ENCODE measurements around the gene ZNF142.

Gene ZNF142

DNA sequence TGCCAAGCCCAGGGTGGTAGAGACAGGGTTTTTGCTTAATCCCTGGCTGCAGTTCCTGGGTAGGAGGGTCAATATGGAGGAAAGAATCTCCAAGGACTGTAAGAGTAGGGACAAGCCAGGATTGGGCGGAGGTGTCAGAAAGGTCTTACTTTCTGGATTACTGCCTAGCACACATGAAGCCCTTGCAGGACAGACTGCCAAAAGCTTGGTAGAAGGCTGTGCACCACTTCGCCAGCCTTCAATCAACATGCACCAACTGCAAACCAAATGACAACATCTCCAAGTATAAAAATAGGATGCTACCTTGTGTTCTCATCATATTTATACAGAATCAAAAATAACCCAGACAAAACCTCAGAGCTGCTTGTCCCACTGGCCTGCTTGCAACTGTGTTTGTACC is 3.7 kb downstream of the ZNF142 start:
- no peak for DNase-seq (ENCODE audit: low read depth, low spot score)

DNA sequence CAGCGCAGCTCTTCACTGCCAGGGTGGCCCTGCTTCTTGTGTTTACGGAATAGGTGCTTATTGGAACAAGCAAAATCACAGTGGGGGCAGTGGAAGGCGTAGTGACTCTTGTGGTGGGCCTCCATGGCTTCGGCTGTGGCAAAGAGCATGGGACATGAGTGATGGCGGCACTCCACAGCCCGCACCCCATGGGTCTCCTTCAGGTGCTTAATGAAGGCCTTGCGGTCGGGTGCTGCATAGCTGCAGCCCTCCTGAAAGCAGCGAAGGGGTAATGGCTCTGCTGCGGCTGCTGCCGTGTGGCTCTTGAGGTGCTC is 10.7 kb downstream of the ZNF142 start:
- DNase-seq (ENCODE audit: low read depth, low spot score): no peak

DNA sequence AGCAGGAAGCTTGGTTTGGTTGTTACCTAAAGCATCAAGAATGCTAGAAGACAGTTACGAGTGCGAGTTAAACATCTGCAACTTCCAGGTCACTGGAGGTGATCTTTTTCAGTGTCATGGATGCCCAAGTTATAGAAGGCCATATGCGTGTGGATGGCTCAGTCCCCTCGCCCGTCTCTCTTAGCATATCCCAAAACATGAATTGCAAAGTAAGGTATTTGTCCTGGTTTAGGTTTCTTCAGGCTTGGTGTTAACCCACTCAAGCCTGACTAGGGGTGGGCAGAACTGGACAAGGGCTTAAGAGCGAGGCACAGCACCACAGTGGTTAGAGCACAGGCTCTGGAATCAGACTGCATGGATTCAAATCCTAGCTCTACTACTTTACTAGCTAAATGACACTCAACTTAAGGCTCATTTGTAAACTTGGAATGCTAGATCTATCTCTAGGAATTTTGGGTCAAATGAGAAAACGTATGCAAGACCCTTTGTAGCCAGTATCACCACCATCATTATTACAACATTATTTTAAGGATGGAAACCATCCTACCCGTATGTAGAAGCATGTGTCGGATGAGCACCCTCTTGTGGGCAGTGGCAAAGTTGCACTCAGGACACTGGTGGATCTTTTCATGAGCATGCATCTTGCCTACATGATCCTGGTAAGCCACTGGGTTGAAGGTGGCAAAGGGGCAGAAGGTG is 11.2 kb downstream of the ZNF142 start:
- peak; percentile 65 for DNase-seq (ENCODE audit: low read depth, low spot score)

DNA sequence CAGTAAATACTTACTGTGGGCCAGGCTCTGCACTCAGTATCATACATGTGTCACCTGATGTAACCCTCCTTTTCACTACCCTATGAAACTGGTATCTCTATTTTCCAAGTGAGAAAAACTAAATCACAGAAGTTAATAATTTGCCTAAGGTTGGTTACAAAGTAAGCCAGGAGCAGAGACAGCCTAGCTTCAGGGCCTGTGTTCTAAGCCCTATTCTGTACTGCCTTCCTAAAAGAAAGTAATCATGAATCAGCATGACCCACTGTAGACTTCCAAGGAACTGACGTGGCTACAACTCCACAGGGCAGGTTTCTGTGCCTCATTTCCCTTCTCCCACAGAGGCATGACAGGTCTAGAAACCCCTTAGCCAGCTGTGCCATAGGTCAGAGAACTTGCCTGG is 14.3 kb downstream of the ZNF142 start:
- no peak for DNase-seq (ENCODE audit: low read depth, low spot score)

DNA sequence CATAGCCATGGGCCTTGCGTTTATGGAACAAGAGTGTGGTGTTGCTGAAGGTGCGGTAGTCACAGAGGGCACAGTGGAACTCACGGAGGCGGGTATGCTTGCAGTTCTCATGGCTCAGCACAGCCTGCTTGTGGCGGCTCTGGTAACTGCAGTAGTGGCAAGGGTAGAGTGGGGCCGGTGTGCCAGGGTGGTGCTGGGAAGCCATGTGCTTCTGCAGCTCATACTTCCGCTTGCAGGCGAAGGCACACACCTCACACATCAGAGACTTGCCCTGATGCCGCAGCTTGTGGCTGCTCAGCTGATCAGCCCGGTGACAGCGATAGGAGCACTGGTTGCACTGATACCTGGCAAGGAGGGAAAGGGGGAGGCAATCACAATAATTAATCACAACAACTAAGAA is 14.7 kb downstream of the ZNF142 start:
- DNase-seq (ENCODE audit: low read depth, low spot score): no peak

DNA sequence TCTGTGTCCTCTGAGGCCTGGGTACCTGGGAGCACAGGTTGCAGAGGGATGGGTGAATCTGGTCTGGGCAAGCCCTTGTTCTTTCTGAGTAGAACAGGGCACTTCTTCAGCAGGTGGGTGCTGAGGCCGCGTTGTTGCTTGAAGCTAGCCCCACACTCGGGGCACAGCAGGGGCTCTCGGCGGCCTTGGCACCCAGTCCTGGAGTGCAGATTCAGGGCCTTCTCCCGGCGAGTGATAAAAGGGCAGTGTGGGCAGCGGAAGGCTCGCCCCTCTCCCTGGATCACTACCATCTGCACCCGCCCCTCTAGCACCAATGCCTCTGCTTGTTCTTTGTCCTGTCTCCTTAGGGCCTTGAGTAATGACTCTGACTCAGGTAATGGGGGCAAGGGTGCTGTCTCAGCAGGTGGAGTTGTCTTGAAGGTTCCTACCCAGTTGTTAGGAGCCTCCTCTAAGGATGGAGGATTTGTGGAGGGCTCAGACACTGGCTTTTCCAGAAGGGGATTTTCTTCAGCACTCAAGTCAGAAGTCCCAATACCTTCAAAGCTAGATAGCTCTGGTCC is 15.6 kb downstream of the ZNF142 start:
- no peak for DNase-seq (ENCODE audit: low read depth, low spot score)

DNA sequence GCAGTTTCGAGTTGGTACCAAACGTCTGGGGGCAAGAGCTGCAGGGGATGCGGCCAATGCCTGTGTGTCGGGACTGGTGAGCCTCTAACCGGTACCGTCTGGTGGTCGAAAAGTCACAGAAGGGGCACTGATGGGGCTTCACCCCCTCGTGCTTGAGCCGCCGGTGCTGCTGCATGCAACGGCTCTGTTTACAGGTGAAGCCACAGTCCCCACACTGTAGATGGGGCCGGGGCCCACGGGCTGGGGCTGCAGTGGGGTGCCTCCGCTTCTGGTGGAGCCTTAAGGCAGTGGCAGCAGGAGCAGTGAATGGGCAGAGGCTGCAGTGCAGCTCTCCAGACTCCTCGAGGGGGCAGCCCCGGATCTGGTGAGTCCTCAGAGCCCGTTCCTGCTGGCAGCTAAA is 16.6 kb downstream of the ZNF142 start:
- DNase-seq (ENCODE audit: low read depth, low spot score): no peak

DNA sequence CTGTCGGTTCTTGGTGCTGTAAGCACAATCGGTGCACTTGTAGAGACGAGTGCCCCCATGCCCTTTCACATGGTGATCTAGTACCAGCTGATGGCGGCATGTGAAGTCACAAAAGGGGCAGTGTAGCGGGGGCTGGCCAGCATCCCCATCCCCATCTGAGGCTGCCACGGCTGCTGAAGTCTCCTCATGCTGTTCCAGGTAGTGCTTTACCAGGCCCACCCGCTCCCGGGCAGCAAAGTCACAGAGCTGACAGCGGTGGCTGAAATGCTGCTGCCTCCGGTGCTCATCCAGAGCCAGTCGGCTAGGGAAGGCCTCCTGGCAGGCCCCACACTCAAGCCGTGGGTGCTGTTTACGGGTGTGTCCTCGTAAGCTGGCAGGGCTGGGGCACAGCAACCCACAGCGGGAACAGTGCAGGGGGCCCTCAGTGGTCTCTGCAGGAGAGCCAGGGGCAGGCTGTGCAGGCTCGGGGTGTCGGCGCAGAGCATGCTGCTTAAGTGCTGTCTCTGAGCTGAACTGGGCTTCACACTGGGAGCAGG is 17.2 kb downstream of the ZNF142 start:
- DNase-seq (ENCODE audit: low read depth, low spot score): no peak

DNA sequence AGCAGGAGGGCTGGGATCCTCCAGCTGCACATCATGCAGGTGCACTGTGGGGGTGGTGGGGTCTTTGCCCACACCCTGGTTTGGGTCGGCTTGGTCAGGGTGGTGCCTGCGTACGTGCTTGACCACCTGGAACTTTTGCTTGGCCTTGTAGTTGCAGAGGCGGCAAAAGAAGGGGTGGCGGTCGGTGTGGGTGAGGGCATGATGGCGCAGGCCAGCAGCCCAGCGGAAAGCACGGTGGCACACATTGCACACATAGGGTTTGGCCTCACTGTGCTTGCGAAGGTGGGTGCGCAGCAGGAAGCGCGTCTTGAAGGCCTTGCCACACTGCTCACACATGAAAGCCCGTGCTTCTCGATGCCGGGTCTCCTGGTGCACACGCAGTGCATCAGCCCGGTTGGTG is 21.1 kb downstream of the ZNF142 start:
- no peak for DNase-seq (ENCODE audit: low read depth, low spot score)

DNA sequence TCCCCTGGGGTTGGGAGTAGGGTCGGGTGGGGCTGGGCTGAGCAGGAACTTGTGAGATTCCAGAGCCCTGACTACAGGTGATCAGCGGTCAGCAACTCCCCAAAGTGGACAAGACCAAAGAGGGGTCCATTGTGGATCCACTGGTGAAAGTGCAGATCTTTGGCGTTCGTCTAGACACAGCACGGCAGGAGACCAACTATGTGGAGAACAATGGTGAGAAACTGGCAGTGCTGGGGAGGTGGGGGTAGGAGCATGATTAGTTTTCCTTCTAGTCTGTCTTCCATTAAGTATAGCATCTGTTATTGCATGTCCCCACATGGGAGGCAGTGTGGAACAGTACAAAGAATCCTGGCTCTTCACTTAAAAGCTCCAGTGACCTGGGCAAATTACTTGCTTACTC is 23.7 kb downstream of the ZNF142 start:
- no peak for DNase-seq (ENCODE audit: low read depth, low spot score)

DNA sequence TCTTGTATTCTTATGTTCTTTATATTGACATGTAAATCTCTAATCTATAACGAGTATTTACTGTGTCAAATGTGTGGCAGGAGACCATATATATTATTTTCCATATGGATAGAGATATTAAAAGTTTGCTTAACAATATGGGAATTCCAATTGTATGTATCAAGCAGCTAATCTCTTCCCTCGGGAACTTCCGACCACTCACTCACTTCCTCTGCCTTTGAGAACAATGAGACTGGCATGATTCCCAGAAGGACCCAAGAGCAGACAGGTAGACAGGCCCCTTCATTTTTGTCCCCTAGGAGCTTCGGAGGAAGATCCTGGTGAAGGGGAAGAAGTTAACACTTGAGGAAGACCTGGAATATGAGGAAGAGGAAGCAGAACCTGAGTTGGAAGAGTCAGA is 27.6 kb downstream of the ZNF142 start:
- DNase-seq (ENCODE audit: low read depth, low spot score): no peak

DNA sequence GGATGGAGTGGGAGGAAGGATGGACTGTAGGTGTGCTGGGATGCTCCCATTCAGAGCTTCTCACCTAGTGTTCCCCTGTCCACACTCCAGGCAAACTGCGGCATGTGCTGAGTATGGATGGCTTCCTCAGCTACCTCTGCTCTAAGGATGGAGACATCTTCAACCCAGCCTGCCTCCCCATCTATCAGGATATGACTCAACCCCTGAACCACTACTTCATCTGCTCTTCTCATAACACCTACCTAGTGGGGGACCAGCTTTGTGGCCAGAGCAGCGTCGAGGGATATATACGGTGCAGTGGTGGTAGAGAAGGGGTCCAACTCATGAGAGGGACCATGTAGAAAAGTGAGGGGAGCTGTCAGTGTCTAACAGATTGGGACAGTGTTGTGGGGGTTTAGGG is 31.5 kb downstream of the ZNF142 start:
- no peak for DNase-seq (ENCODE audit: low read depth, low spot score)

DNA sequence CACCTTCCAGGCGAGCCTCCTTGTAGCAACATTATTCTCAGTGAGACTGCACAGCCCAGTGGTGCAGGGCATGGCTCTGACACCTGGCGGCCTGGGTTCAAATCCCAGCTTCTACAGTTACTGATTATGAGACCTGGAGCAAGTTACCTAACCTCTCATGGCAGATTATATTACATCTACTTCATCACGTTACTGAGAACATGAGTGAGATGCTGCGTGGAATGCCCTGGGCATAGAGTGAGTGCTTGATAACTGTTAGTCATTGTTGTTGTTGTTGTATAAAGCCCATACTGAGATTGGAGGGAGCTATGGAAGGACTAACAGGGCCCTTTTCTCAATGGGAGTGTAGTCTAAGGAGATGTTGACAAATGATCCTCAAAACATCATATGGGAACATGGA is 33.1 kb downstream of the ZNF142 start:
- DNase-seq (ENCODE audit: low read depth, low spot score): no peak

DNA sequence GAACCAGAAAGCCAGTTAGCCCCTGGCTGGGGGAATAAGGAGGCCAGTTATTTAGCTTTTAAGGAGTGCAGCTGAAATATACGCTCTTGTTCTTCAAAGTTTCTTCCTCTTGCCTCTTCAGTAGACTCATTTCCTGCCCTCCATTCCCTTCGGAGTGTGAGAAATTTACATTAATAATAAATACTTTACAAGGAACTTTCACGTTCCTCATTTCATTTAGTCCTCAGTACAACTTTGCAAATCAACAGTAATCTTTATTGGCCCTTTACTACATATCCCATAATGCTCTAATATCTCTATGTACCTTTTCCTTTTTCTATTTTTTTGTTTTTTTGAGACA is 36.1 kb downstream of the ZNF142 start:
- DNase-seq (ENCODE audit: low read depth, low spot score): no peak

DNA sequence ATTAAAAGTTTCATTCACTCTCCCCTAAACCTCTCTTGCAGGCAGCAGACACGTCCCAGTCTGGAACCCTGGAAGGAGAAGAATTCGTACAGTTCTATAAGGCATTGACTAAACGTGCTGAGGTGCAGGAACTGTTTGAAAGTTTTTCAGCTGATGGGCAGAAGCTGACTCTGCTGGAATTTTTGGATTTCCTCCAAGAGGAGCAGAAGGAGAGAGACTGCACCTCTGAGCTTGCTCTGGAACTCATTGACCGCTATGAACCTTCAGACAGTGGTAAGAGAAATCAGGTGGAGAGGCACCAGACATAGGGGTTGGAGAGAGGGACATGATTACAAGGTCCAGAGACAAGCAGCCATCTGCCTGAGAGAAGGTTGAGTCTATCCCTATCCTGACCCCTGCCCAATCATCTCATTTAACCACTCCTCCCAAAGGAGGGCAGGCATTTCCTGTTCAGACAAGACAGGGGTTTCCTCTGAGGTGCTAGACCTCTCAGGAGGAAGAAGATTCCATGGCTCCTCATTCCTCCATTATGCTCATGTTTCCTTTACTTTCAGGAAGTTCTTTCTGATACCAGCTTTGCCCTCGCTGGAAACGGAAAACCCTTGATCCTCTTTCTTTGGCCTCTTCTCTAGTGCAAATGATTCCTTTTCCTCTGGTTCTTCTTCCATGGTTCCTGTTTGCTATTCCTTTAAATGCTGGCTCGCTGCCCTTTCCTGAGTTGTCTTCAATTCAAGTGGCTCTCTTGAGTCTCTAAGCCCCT is 36.6 kb downstream of the ZNF142 start:
- DNase-seq (ENCODE audit: low read depth, low spot score): no peak

DNA sequence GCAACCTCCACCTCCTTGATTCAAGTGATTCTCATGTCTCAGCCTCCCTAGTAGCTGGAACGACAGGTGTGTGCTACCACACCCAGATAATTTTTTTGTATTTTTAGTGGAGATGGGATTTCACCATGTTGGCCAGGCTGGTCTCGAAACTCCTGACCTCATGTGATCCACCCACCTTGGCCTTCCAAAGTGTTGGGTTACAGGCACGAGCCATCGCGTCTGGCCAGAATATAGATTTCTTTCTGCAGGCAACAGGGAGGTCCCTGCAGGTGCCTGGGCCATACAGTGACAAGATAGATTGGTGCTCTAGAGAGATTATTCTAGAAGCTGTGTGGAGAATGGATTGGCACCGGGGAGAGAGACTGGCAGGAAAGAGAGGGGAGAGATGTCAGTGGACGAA is 38.4 kb downstream of the ZNF142 start:
- no peak for DNase-seq (ENCODE audit: low read depth, low spot score)

DNA sequence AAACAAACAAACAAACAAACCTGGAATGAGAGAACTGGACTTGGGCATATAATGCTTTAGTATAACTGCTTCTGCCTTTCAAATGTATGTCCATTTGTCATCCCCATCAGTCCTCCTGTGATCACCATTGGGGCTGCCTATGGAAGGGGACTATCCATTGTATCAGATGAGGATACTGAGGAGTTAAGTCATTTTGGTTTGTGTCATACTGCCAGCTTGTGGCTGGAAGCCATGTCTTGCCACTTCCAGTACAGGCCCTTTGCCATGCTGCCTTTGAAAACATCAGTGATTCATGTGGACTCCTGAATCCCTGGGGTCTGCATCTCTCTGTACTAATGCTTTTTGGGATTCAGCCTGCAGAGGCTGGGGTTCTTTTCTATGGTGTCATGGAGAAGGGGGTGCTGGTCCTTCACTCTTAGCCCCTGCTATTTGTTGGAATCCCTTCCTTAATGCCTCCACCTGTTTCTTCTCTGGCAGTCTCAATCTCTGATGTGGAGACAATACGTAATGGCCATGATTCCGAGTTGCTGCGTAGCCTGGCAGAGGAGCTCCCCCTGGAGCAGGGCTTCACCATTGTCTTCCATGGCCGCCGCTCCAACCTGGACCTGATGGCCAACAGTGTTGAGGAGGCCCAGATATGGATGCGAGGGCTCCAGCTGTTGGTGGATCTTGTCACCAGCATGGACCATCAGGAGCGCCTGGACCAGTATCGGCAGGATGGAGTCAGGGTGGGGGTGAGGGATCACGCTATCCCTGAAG is 41.1 kb downstream of the ZNF142 start:
- DNase-seq (ENCODE audit: low read depth, low spot score): peak; percentile 18

DNA sequence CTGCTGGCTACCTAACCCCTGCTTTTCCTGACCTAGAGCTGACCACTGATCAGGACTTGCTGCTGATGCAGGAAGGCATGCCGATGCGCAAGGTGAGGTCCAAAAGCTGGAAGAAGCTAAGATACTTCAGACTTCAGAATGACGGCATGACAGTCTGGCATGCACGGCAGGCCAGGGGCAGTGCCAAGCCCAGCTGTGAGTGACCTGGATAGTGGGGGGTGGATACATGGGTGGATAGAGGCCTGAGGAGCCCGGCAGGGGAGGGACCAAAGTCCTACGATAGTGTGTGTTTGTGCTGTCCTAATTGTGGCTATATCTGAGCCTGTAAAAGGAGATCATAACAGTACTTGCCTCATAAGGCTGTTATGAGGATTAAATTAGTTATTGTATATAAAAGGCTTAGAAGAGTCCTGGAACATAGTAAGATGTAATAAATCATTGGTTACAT is 43.5 kb downstream of the ZNF142 start:
- DNase-seq (ENCODE audit: low read depth, low spot score): no peak

DNA sequence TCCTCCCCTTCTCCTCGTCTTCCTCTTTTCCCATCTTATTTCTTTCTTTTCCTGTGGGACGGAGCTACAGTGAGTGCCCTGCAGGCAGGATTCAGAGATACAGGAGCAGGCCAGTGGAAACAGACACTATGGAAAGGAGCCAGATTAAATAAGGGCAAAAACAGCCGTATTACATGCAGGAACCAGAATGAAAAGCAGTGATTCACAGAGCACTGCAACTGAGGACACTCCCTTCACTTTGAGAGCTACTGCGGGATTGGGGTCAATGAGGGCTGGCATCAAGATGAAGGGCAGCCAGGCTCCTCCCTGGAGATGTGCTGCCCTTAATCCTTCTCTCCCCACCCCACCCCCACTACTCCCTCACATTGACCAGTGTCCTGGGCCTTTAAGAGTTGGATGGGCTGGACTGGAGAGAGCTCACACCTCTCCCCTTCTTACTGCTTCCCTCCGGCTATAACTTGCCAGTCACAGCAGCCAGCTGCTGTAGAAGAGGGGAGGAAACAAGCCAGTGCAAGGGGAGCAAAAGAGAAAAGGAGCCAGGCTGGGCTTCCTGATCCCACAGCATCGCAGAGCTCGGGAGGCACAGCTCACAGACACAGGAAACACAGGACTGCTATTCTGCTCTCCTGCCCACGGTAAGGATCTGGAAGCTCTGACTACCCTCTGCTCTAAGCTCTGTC is 51.8 kb downstream of the ZNF142 start, which contains the start of gene PLCD4:
PLCD4 (plus strand) TSS at position 464 of the 680 bp plus-strand sequence. CDS start 7,841 bp downstream, outside the sequence.
- peak; percentile 90 for DNase-seq (ENCODE audit: low read depth, low spot score)

DNA sequence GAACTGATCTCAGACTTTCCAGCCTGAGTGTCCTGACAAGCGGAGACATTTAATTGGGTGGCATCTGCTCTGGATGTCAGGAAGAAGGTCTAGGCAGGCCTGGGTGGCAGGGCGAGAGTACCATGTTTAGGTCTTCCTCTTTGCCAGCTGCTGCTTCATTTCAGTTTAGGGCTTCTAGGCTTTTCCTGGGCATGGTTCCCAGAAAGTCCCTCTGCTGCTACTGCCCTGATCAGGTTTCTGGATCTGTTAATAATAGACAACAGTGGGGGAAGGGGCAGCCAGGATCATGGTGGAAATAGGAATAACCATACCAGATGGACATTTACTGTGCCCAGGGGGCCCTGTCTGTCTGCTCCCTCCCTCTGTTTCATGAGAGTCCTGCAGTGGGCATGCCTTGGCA is 54.0 kb downstream of the ZNF142 start:
- no peak for DNase-seq (ENCODE audit: low read depth, low spot score)
